B cell (primary cell): Measurements from ENCODE around the gene RIPPLY1.

ENCODE experiments used
- CTCF ChIP-seq: fragments of 200-600 bp; IDR thresholded peaks from one replicate; pipeline ENCODE4 v1.8.0; 2022; ENCODE audit warnings: antibody characterized with exemption, mild to moderate bottlenecking
- EZH2 ChIP-seq: IDR thresholded peaks from 2 replicates; pipeline ENCODE4 v1.6.1; 2012; ENCODE audit warnings: borderline replicate concordance, low read depth, mild to moderate bottlenecking, moderate library complexity, low read length; ENCODE audit not compliant: insufficient read depth, poor library complexity, severe bottlenecking

GRCh38 chrX:106950381-106950780, 47.2 kb upstream of the RIPPLY1 start:
- TF ChIP-seq CTCF, result no peak
- no peak for TF ChIP-seq EZH2
